Motor neuron (in vitro differentiated cells): ENCODE data around the gene BHMT. TPM values are rescaled to one million over a fixed set of nuclear protein-coding genes. Genes with fewer than 3 reads are reported as not detected.

ENCODE experiments used
- ATAC-seq, 8 experiments: fragments of 200-7000 bp; cut with Tn5 transposase; replicated peaks in 6 of 8; 2 replicates each; pipeline ENCODE4 v1.8.0; 2021; ENCODE audit warnings: mild to moderate bottlenecking in 8 of 8, moderate library complexity in 8 of 8
- H3K27ac ChIP-seq, 2 donors: fragments of 250-450 bp; sonication (Bioruptor Pico); 2 replicates each; pipeline ENCODE4 v1.9.0; 2021; ENCODE audit warnings: antibody characterized with exemption in 2 of 2, mild to moderate bottlenecking in 2 of 2, moderate library complexity in 1 of 2
- H3K4me1 ChIP-seq, 2 donors: fragments of 250-450 bp; sonication (Bioruptor Pico); replicated peaks in 1 of 2; 2 replicates each; pipeline ENCODE4 v1.6.1; 2021; ENCODE audit warnings: antibody characterized with exemption in 2 of 2, mild to moderate bottlenecking in 2 of 2, moderate library complexity in 1 of 2
- H3K4me3 ChIP-seq, 5 donors: fragments of 250-450 bp; sonication (Bioruptor Pico); 2 replicates each; pipeline ENCODE4 v1.9.0; 2021; ENCODE audit warnings: antibody characterized with exemption in 5 of 5, mild to moderate bottlenecking in 5 of 5, moderate library complexity in 4 of 5
- WGBS, 10 experiments: fragments of 450-650 bp; shearing (Covaris generic); methylation state at CpG; one replicate each; pipeline ENCODE4 v1.0.0; 2022; 5-methylcytosine and 5-hydroxymethylcytosine counted together
- in situ Hi-C, 9 experiments: fragments of 400-800 bp; cut with MboI; loops; one replicate each; pipeline ENCODE4 v1.15.0; 2021; ENCODE audit warnings: low sequenced_read_pairs in 9 of 9, low pct_unique_long_range_greater_than_20kb in 2 of 9; ENCODE audit not compliant: unreplicated experiment in 9 of 9
- total RNA-seq, 8 experiments: library from RNA; unstranded; fragments of 300-600 nt; gene quantifications; 2 replicates each; pipeline versions ENCODE4 v1.2.3 to v1.2.4, GENCODE V29; 2022

Gene BHMT, protein sequence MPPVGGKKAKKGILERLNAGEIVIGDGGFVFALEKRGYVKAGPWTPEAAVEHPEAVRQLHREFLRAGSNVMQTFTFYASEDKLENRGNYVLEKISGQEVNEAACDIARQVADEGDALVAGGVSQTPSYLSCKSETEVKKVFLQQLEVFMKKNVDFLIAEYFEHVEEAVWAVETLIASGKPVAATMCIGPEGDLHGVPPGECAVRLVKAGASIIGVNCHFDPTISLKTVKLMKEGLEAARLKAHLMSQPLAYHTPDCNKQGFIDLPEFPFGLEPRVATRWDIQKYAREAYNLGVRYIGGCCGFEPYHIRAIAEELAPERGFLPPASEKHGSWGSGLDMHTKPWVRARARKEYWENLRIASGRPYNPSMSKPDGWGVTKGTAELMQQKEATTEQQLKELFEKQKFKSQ
- 1 to 10 TPM in 2 of 8 experiments, under 1 TPM in 6; 0.11 to 4.4 (median 0.58) TPM for total RNA-seq

DNA sequence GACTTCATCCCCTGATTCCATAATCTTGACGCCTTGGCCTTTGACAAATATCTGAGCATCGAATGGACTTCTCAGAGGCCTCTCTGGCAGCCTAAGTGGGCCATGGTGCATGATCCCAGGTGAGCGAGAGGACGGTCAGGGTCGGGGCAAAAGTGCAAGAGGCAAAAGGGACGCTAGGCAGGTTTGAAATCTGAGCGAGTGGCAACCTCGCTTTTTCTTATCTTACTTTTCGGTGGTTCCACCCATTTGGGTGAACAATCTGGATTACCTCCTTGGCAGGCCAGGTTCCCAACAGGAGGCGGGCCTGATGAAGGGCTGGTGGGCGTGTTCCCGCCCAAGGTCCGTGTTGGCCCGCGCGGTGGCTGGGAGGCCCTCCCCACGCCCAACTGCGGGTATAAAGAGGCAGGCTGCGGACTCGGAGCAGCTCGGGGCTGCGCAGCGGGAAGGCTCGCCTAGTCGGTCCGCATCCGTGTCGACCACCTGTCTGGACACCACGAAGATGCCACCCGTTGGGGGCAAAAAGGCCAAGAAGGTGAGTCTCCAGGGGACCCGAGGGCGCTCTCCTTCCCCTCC, at the start of gene BHMT:
Gene BHMT (plus strand): TSS at position 423 of the 573 bp plus-strand sequence. CDS start 77 bp downstream, at position 500.
- in situ Hi-C loops, result no loop called here
- Histone ChIP-seq H3K4me1 (no peaks in the 10 kb centered on the region), H3K27ac (no peak within 1 kb of the TSS), H3K4me3 (no peak within 1 kb of the TSS)
- no peak for ATAC-seq
- 20 to 78% (median 59%) methylated on average over 1 to 9 of the region's 32 CpGs; no CpG with 5 or more reads in 2 of the 10 experiments for WGBS, 10 experiments

DNA sequence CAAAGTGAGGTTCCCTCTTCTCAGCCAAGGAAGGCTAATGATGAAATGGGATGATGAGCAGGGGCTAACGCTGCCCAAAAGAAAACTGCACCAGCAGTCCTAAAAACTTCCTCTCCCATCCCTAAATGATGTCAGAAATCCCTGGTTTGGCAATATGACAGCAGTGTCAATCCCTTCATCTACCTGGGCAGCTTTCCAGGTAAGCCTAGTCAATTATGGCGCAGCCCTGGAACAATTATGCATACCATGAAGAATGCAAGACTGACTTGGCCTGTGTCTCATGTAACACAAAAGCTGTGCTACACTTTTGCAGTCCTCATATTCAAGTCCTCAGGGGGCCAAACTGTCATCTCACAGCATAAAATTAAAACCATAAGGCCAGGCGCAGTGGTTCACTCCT, 49.2 kb upstream of the BHMT start:
- in situ Hi-C loops, result no loop called here
- WGBS, 10 experiments, result 50 to 100% (median 94%) methylated on average over 1 to 3 of the region's 3 CpGs; no CpG with 5 or more reads in 4 of the 10 experiments
- Histone ChIP-seq H3K4me1 (no peaks in the 10 kb centered on the region), H3K27ac (no peak overlapping the region), H3K4me3 (no peak overlapping the region)
- no peak for ATAC-seq

DNA sequence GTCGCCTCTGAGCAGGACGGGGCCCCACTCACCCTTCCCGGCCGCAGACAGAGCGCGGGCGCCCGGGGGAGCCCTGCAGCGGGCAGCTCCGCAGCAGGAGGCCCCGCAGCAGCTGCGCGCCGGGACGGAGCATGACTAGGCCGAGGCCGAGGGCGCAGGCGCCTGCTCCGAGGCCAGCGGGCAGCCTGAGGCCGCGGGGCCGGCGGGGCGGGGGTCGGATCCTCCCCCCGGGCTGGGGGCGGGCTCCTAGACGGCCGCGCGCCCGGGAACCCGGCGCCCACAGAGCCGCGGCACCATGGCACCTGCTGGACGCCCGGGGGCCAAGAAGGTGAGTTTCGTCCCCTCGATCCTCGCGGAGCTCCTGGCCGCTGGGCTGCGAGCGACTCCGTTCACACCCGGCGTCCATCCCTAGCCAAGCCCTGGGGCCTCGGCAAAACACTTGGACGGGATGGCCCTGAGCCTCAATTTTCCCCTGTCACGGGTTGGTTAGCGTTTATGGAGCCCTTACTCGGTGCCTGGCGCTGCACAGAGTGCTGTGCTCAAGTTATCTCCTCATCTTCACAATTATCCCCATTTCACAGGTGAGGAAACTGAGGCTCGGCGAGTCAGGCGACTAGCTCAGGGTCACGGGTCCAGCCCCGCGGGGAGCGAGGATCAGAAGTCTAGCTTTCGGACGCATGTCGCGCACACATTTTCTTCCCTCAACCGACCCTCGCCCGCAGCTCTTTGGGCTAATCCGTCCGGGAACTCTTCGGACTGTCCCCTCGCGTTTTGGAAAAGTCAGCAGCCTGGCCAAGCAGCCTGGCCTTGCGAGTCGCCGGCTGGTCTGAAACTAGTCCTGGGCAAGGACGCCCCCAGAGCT, 41.9 kb upstream of the BHMT start, which contains the start of the genes BHMT2 and DMGDH:
Gene BHMT2 (plus strand): TSS at position 280 of the 862 bp plus-strand sequence. CDS start 16 bp downstream, at position 296.
Gene DMGDH (minus strand): TSS at position 187 of the 862 bp plus-strand sequence. CDS start 54 bp downstream, at position 133.
- peak in 3 of 8 experiments; percentile 76 to 95 (median 79) for ATAC-seq
- WGBS, 10 experiments, result 27 to 100% (median 94%) methylated on average over 1 to 10 of the region's 79 CpGs; no CpG with 5 or more reads in 5 of the 10 experiments
- no peak within 1 kb of the TSS for H3K27ac ChIP-seq
- H3K4me3 ChIP-seq, result no peak within 1 kb of the TSS
- no peaks in the 10 kb centered on the region for H3K4me1 ChIP-seq
- in situ Hi-C loops, result no loop called here

DNA sequence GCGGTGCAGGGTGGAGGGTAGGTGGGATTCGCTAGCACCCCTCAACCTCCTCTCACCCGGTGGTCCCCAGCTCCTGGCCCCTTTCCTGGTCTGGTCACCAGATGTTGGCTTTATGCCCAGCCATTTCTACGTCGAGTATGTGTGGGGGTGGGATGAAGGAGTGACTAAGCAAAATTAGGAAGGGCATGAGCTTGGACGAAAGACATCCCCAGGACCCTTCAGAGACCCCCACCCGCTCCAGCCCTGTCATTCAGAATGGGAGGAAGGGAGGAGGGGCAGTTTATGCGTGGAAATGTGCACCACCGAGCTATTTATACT, 41.3 kb upstream of the BHMT start:
- no peaks in the 10 kb centered on the region for H3K4me1 ChIP-seq
- in situ Hi-C loops, result no loop called here
- no peak overlapping the region for H3K4me3 ChIP-seq
- WGBS, 10 experiments, result 10 to 80% (median 76%) methylated on average over 1 to 8 of the region's 9 CpGs; no CpG with 5 or more reads in 3 of the 10 experiments
- H3K27ac ChIP-seq, result no peak overlapping the region
- ATAC-seq, result peak in 3 of 8 experiments; percentile 6 to 35 (median 16)

DNA sequence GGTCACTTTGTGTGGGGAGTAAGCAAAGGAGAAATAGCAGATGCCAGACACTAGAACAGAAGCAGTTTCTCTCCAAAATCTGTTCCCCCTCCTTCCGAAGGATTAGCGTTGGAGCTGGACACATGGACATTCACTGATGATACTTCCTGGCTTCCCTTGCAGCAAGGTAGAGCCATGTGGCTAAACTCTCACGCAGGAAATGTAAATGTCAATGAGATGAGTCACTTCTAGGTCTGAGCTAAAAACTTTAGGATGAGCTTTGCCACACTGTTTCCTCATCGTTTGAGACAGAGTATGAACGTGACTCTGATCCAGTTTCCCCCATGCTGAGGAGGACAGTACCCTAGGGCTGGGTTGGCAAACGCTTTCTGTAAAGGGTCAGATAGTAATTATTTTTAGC, 37.0 kb upstream of the BHMT start:
- in situ Hi-C loops, result no loop called here

DNA sequence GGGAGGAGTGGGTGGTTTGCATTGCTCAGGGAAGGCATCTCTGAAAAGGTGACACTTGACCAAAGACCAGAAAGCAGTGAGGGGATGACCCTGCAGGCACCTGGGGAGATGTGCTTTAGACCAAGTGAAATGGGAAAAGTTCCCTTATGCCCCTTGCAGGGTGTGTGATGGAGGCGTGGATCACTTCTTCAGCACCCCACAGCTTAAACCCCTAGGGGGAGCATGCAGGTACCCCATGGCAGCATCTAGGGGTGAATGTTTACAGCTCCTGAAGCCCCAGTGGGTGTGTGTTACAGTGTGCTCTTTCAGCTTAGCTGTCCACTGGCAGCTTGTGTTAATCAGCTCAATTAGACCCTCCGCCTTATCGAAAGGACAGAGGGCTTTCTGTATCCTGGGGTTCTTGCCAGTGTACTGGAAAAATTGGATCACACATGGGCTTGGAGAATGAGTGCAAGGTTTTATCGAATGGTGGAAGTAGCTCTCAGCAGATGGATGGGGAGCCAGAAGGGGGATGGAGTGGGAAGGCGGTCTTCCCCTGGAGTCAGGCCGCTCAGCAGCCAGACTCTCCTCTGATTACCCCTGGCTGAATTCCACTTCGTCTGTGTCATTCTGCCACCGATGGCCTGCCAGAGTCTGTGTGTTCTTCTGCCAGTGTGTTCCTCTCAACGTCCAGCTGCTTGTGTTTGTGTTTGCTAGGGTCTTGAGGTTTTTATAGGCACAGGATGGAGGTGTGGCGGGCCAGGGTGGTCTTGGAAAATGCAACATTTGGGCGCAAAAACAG, 35.8 kb upstream of the BHMT start:
- in situ Hi-C loops, result no loop called here
- no peak overlapping the region for H3K27ac ChIP-seq
- no peaks in the 10 kb centered on the region for H3K4me1 ChIP-seq
- WGBS, 10 experiments, result 14 to 92% (median 68%) methylated on average over 2 to 6 of the region's 11 CpGs; no CpG with 5 or more reads in 2 of the 10 experiments
- ATAC-seq, result no peak
- H3K4me3 ChIP-seq, result no peak overlapping the region

More for the DNA sequence above, 37.0 kb upstream of the BHMT start:
- 0 to 100% (median 85%) methylated on average over 1 to 4 of the region's 6 CpGs; no CpG with 5 or more reads in 4 of the 10 experiments for WGBS, 10 experiments
- Histone ChIP-seq H3K4me1 (no peaks in the 10 kb centered on the region), H3K4me3 (no peak overlapping the region), H3K27ac (no peak overlapping the region)
- ATAC-seq, result peak in 2 of 8 experiments; percentile 23 to 29

DNA sequence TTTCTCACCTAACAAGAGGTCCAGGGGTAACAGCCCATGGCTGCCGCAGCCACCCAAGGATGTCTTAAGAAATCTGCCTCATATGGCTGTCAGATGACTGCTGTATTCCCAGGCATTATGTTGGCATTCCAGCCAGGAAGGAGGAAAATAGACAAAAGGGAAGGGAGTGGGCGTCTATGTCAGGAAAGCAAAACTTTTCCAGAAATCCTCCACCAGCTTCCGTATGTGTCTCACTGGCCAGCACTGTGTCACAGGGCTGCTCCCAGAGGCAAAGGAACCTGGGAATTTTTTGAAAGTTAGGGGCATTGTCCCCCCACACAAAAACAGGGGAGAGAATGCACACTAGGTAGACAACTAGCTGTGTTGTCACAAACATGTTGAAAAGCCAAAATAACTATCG, 34.8 kb upstream of the BHMT start:
- no peaks in the 10 kb centered on the region for H3K4me1 ChIP-seq
- no peak overlapping the region for H3K4me3 ChIP-seq
- H3K27ac ChIP-seq, result no peak overlapping the region
- in situ Hi-C loops, result no loop called here
- WGBS, 10 experiments, result 14 to 100% (median 83%) methylated on average over 1 to 4 of the region's 4 CpGs; no CpG with 5 or more reads in 1 of the 10 experiments
- ATAC-seq, result no peak

DNA sequence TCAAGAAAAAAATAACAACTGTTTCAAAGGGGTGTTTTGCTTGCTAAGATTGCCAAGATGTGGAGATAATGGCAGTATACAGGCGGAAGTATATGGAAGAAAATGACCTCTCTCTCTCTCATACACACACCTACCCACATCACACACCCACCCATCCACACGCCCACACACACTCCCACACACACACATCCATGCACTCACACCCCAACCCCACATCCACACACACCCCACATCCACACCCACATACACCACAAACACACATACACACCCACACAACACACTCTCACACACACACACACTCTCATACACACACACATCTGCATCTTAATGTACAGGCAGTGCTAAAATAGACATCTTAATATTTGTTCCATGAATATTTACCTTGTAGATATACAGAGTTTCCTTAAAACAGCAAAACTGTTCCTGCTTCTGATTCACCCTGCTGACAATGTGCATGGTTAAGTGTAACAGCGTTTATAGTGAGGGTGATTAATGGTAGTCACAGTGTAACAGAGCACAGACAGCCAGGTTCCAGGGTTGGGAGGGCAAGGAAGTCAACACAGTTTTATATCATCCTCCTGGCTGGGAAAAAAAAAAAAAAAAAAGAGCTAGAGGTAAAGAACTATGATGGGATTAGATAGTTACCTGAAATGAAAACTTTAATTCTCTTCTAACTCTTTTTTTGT, 33.8 kb upstream of the BHMT start:
- no peak overlapping the region for H3K4me3 ChIP-seq
- in situ Hi-C loops, result no loop called here
- no peak overlapping the region for H3K27ac ChIP-seq
- peak in 2 of 8 experiments; percentile 28 to 32 for ATAC-seq
- no peaks in the 10 kb centered on the region for H3K4me1 ChIP-seq
- 0 to 86% (median 42%) methylated on average over 1 to 2 of the region's 3 CpGs; no CpG with 5 or more reads in 4 of the 10 experiments for WGBS, 10 experiments

DNA sequence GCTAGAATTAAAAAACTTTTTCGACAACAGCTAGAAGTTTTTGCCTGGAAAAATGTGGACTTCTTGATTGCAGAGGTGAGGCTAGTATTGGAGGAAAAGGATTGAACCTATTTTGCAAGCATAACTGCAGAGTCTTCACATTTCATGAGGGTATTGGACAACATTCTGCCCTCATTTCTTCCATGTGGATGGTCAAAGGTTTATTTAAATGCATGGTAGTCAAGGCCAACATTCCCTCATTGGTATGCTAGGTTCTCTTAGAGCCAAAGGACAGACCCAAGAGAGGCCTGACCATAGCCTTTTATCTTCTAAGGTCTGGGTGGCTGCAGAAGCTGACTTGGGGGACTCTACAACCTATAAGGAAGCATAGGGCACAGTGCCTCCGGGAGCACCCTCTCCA, 30.8 kb upstream of the BHMT start:
- in situ Hi-C loops, result no loop called here
- H3K4me1 ChIP-seq, result no peaks in the 10 kb centered on the region
- no peak overlapping the region for H3K27ac ChIP-seq
- H3K4me3 ChIP-seq, result no peak overlapping the region
- no peak for ATAC-seq
- 0 to 80% (median 62%) methylated on average over 1 to 2 of the region's 2 CpGs; no CpG with 5 or more reads in 3 of the 10 experiments for WGBS, 10 experiments

DNA sequence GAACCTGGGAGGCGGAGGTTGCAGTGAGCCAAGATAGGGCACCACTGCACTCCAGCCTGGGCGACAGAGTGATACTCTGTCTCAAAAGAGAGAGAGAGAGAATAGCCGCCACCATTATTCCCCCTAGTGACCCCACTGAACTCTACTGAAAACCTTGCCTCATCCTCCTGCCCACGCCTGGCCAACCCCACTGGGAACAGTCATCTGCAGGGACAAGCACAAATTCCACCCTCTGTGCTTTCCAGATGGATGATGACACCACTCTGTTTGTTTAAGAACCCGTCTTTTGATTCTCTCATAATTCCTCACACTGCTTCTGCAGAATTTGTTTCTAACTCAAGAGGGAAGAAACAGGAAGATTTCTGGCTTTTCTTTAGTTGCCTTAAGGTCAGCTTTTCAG, 29.8 kb upstream of the BHMT start:
- in situ Hi-C loops, result no loop called here
- WGBS, 10 experiments, result 43 to 100% (median 70%) methylated on average over 1 to 4 of the region's 5 CpGs; no CpG with 5 or more reads in 1 of the 10 experiments
- Histone ChIP-seq H3K4me1 (no peaks in the 10 kb centered on the region), H3K27ac (no peak overlapping the region), H3K4me3 (no peak overlapping the region)
- ATAC-seq, result no peak

DNA sequence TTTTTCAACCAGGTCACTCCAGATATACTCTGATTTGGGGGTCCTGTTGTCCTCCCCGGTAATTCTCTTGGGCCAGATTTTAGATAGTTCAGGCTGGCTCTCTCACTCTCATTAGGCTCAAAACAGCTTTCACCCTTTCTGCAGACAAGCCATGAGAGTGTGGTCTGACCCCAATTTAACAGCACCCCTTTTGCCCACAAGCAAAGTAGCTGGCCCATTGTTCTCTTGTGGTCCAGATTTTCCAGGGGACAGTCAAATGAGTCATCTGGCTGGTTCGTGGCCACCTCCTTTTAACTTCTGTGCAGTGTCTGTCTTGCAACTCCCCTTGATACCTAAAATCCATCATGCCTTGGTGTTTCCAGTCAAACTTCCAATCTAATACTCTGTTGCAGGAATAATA, 25.5 kb upstream of the BHMT start:
- 70 to 100% (median 100%) methylated on average over 1 to 2 of the region's 2 CpGs; no CpG with 5 or more reads in 5 of the 10 experiments for WGBS, 10 experiments
- in situ Hi-C loops, result no loop called here
- Histone ChIP-seq H3K4me1 (no peaks in the 10 kb centered on the region), H3K27ac (no peak overlapping the region), H3K4me3 (no peak overlapping the region)
- ATAC-seq, result no peak

DNA sequence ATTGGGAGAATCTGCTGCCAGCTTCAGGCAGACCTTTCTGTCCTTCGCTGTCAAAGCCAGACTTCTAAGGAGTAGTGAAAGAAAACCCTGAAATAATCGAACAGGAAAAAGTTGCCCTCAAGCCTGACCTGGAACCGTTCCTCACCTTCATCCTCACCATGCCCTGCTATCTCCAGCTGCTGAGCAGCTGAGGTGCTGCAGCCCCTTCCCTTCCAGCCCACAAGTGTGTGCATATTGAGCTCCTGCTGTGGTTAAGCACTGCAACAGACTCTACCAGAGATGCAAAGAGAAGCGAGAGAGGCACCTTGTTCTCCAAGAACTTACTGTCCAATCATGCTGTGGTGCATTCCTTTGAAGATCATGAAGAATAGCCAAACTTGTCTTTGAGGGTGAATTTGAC, 23.1 kb upstream of the BHMT start:
- in situ Hi-C loops, result no loop called here
- ATAC-seq, result no peak
- WGBS, 10 experiments, result 40 to 88% (median 75%) methylated on average over 1 to 4 of the region's 4 CpGs; no CpG with 5 or more reads in 4 of the 10 experiments
- H3K27ac ChIP-seq, result no peak overlapping the region
- H3K4me3 ChIP-seq, result no peak overlapping the region
- H3K4me1 ChIP-seq, result no peaks in the 10 kb centered on the region
